Dendritic cell treated with granulocyte-macrophage colony-stimulating factor and Interleukin-4, amounts not matched to agents 40 ng/mL and 50 ng/mL, for 4 days (primary cell): ENCODE results near the gene WASF2.
"Not testable (repeated sequence)": the region's sequence is repeated elsewhere in the genome, so short reads cannot be mapped to it uniquely, and the experiment has no call there.

Experiments
- H3K27ac Mint-ChIP-seq: one replicate; pipeline ENCODE4 v1.8.0; 2022; ENCODE audit warnings: mild to moderate bottlenecking, mixed read lengths
- H3K27me3 Mint-ChIP-seq: one replicate; pipeline ENCODE4 v1.8.0; 2022; ENCODE audit warnings: mild to moderate bottlenecking, mixed read lengths
- H3K36me3 Mint-ChIP-seq: one replicate; pipeline ENCODE4 v1.8.0; 2022; ENCODE audit warnings: low read depth, mixed read lengths
- H3K4me1 Mint-ChIP-seq: one replicate; pipeline ENCODE4 v1.8.0; 2022; ENCODE audit warnings: low read depth, mixed read lengths
- H3K4me3 Mint-ChIP-seq: one replicate; pipeline ENCODE4 v1.8.0; 2022; ENCODE audit warnings: mild to moderate bottlenecking, moderate library complexity, mixed read lengths
- H3K9me3 Mint-ChIP-seq: one replicate; pipeline ENCODE4 v1.8.0; 2022; ENCODE audit warnings: mixed read lengths
- intact Hi-C: fragments of 100-400 bp; cut with micrococcal nuclease; formaldehyde crosslinking; loops from one replicate; pipeline ENCODE4 v1.15.0; 2022

WASF2 gene

DNA sequence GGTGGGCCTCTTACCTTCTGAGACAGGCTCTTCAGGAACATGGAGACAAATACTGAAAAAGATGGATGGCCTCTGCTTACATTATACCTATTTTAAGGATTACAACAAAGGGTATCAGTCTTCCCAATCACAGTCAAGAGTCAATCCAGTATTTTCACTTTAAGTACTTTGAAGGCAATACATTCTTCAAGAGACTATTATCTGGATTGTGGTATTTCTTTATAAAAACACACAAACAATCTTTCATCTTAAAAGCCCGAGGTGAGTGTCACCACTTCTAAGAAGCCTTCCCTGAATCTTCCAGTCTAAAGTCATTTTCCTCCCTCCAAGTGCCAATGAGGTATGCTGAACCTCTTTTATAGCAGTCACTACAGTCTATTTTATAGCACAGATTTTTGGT lies 45.3 kb downstream of the WASF2 start:
- no peak overlapping the region for H3K4me3 Mint-ChIP-seq
- intact Hi-C loops = no loop called here

DNA sequence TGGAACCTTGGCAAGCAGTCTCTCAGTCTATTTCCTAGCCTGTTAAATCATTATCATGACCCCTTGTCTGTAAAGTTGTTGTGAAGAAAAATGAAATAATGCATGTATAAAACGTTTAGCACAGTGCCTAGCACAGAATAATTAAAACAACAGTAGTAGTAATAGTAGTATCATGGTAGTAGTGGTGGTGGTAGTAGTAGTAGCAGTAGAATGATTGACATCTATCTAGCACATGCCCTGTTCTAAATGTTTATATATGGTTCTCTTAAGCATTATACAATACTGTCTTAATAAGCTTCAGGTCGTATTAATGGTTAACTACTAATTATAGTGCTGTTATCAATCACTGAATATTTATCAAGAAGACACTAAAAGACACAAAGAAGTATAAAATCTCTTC lies 50.8 kb downstream of the WASF2 start:
- no peak overlapping the region for H3K4me3 Mint-ChIP-seq
- H3K36me3 Mint-ChIP-seq = peaks cover 36% of the 10 kb centered on the region
- peak overlapping the region; percentile 96 for H3K27ac Mint-ChIP-seq
- no peaks in the 10 kb centered on the region for H3K9me3 Mint-ChIP-seq
- intact Hi-C loops = loop anchor here (5.0 kb wide), 1 partner anchor 48 kb away; no protein-coding TSS in a partner anchor
- peaks cover 50% of the 10 kb centered on the region for H3K4me1 Mint-ChIP-seq
- H3K27me3 Mint-ChIP-seq = no peaks in the 10 kb centered on the region

More for the DNA sequence above, 45.3 kb downstream of the WASF2 start:
- no peaks in the 10 kb centered on the region for H3K27me3 Mint-ChIP-seq
- H3K36me3 Mint-ChIP-seq = peaks cover 50% of the 10 kb centered on the region
- peaks cover 26% of the 10 kb centered on the region for H3K4me1 Mint-ChIP-seq
- H3K27ac Mint-ChIP-seq = peak overlapping the region; percentile 30
- H3K9me3 Mint-ChIP-seq = no peaks in the 10 kb centered on the region

DNA sequence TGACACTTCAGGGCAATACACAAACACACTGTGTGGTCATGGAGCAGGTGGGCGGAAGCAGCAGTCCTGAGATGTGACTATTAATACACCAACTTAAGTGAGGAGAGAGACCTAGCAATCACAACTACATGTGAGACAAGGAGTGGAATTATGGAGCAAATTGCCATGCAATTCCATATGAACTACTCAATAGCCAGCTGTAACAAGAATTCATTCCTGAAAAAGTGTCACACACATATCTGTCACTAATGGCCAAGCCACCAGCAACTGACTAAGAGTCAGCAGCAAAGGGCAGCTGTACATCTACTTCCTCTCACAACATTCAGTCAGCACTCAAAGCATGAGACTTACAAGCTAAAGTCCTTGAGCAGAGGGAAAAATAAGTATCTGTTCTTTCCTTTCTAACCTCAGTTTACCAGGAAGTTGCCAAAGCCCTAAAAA lies 51.3 kb downstream of the WASF2 start:
- intact Hi-C loops = loop anchor here (5.0 kb wide), 1 partner anchor 49 kb away; no protein-coding TSS in a partner anchor
- Mint-ChIP-seq H3K9me3 (no peaks in the 10 kb centered on the region), H3K4me3 (peak overlapping the region; percentile 32), H3K4me1 (peaks cover 55% of the 10 kb centered on the region), H3K36me3 (peaks cover 31% of the 10 kb centered on the region), H3K27ac (peak overlapping the region; percentile 96), H3K27me3 (no peaks in the 10 kb centered on the region)

DNA sequence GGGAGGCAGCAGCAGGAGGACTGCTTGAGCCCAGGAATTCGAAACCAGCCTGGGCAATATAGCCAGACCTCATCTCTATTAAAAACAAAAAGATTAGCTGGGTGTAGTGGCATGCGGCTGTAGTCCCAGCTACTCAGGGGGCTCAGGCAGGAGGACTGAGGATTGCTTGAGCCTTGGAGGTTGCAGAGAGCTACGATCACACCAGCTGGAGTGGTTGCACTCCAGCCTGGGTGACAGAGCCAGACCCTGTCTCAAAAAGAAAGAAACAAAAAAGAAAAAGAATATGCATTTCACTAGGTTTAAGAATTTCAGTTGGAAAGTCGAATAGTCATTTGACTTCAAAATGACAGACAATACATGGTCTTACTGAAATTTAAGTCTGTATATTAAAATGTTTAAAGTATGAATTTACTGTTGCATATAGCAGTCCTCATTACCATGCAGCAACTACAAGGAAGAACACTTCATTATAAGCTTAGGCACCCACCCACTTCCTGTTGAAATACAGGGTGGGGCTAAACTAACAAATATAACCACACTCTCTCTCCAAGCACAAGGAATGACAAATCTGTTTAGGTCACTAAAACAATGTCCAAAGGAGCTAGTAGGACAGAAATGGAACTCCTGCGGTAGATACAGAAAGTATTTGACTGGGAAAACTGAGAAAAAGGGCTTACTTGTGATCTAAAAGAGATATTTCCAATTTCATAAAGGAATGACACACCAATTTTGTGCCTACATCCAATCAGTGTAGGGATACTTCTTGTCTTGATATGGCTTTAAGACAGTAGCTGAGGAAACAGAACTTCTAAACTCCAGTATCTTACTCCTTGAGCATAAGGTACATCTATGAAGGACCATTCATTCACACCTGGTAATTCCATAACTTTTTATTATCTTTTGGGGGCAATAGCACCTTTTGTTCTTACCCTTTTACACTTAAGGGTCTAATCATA lies 53.5 kb downstream of the WASF2 start:
- H3K4me1 Mint-ChIP-seq = peaks cover 62% of the 10 kb centered on the region
- peak overlapping the region; percentile 67 for H3K4me3 Mint-ChIP-seq
- H3K36me3 Mint-ChIP-seq = peaks cover 24% of the 10 kb centered on the region
- intact Hi-C loops = loop anchor here (5.0 kb wide), 1 partner anchor 51 kb away; no protein-coding TSS in a partner anchor
- H3K9me3 Mint-ChIP-seq = no peaks in the 10 kb centered on the region
- H3K27me3 Mint-ChIP-seq = no peaks in the 10 kb centered on the region
- peak overlapping the region; percentile 96 for H3K27ac Mint-ChIP-seq

DNA sequence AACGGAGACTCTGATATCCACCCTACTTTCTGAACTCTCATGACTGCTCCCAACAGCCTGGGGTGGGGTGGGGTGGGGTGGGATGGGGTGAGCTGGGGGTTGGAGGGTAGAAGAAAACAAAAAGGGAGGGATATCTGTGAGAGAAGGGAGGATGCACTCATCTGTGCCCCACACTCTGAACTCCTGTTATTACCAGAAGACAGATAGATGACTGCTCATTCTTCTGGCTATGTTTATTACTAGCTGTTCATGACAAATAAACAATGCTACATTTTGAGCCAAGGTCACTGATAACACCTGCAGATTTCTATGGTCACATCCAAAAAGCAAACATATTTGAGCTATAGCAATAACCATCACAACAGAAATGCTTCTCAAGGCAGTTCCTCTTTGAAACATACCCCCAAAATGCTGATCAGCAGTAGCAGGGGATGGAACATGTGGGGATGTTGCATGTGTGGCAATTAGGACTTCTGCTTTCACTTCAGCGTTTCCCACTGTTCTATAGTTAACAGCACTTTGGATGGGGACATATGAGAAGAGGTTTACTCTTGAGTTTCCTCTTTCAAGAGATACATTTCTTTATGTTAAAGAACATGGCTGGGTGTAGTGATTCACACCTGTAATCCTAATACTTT lies 54.3 kb downstream of the WASF2 start:
- peak overlapping the region; percentile 67 for H3K4me3 Mint-ChIP-seq
- intact Hi-C loops = loop anchor here (5.0 kb wide), 1 partner anchor 52 kb away; no protein-coding TSS in a partner anchor

DNA sequence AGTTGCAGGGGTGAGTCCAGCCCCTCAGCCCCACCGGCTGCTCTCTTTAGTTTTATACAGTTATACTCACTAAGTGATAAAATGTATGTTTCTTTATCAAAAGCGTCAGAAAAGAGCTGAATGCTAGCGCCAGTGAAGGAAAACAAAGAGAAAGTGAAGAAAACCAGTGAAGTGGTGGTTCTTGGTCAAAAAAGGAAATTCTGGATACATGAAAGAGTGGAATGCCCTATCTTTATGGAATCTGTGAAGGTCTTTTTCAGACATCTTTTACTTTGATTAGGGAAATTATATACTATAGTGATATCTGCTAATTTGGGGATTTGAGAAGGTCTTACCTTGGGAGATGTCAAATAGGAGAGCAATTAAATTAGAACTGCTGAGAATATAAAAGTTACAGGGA lies 56.3 kb downstream of the WASF2 start:
- Mint-ChIP-seq H3K27ac (peak overlapping the region; percentile 96), H3K27me3 (no peaks in the 10 kb centered on the region), H3K4me1 (peaks cover 66% of the 10 kb centered on the region), H3K36me3 (peaks cover 7% of the 10 kb centered on the region), H3K9me3 (no peaks in the 10 kb centered on the region), H3K4me3 (no peak overlapping the region)
- intact Hi-C loops = loop anchor here (5.0 kb wide), 1 partner anchor 44 kb away; no protein-coding TSS in a partner anchor

More for the DNA sequence above, 54.3 kb downstream of the WASF2 start:
- peaks cover 16% of the 10 kb centered on the region for H3K36me3 Mint-ChIP-seq
- no peaks in the 10 kb centered on the region for H3K27me3 Mint-ChIP-seq
- no peaks in the 10 kb centered on the region for H3K9me3 Mint-ChIP-seq
- peaks cover 70% of the 10 kb centered on the region for H3K4me1 Mint-ChIP-seq
- H3K27ac Mint-ChIP-seq = peak overlapping the region; percentile 96

DNA sequence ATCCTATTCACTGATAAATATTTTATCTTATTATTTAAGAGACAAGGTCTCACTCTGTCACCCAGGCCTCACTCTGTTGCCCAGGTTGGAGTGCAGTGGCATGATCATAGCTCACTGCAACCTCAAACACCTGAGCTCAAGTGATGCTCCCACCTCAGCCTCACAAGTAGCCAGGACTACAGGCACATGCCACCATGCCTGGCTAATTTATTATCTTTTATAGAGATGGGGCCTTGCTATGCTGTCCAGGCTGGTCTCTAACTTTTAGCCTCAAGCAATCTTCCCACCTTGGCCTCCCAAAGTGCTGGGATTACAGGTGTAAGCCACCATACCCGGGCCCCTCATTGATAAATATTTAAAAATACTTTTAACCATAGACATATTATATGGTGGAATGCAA lies 57.2 kb downstream of the WASF2 start:
- intact Hi-C loops = loop anchor here (5.0 kb wide), 1 partner anchor 45 kb away; no protein-coding TSS in a partner anchor
- Mint-ChIP-seq H3K4me1 (peaks cover 66% of the 10 kb centered on the region), H3K36me3 (peaks cover 17% of the 10 kb centered on the region)
- H3K27ac Mint-ChIP-seq, H3K4me3 Mint-ChIP-seq, H3K9me3 Mint-ChIP-seq, H3K27me3 Mint-ChIP-seq: not testable (repeated sequence)

DNA sequence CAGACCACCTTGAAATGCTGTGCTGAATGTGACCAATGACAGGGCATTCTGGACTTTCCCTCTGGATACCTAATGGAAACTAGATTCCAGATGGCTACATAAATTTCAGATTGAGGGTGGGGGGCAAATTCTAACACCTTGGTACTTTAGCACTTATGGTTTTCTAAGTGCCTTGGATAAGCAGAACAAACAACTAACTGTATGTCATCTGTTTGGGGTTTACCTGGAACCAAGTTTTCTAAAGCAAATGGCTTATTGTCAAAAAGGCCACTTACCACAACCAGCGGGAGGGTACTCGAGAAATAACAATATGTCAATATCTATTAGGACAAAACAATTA lies 58.4 kb downstream of the WASF2 start:
- Mint-ChIP-seq H3K4me3 (no peak overlapping the region), H3K36me3 (peaks cover 27% of the 10 kb centered on the region), H3K27ac (peak overlapping the region; percentile 84), H3K9me3 (no peaks in the 10 kb centered on the region), H3K27me3 (no peaks in the 10 kb centered on the region), H3K4me1 (peaks cover 74% of the 10 kb centered on the region)
- intact Hi-C loops = loop anchor here (5.0 kb wide), 1 partner anchor 46 kb away; no protein-coding TSS in a partner anchor

DNA sequence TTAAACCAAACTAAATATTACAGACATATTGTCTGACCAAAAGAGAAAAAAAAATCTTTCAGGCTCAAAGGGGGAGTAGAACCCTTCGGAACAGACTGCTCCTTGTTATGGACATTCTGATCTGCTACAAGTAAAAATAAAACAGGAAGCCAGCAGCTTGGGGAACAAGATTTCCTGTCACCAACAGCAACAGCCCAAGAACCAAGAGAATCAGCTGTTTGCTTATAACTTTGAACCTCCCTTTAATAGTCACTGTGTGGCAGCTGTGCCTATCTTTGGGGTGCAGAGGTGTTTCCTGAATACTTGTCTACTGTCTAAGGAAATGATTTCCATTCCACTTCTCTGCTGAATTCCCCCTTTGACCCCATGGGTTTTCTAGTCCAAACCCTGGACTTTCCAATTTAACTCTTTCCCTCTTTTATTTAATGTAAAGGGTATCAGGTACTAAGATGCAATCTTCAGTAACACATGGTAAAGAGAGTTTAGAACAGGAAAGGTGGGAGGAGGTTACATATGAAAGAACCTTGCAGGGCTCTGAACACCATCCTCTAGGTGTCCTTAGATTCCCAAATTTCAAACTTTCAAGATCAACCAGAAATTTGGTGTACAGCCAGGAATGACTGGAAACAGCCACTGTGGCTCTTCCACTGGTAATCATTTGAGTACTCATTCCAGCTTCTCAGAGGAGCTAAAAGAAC lies 58.9 kb downstream of the WASF2 start:
- Mint-ChIP-seq H3K36me3 (peaks cover 32% of the 10 kb centered on the region), H3K9me3 (no peaks in the 10 kb centered on the region), H3K27me3 (no peaks in the 10 kb centered on the region), H3K4me1 (peaks cover 75% of the 10 kb centered on the region), H3K27ac (peak overlapping the region; percentile 84), H3K4me3 (no peak overlapping the region)
- intact Hi-C loops = loop anchor here (5.0 kb wide), 1 partner anchor 46 kb away; no protein-coding TSS in a partner anchor

DNA sequence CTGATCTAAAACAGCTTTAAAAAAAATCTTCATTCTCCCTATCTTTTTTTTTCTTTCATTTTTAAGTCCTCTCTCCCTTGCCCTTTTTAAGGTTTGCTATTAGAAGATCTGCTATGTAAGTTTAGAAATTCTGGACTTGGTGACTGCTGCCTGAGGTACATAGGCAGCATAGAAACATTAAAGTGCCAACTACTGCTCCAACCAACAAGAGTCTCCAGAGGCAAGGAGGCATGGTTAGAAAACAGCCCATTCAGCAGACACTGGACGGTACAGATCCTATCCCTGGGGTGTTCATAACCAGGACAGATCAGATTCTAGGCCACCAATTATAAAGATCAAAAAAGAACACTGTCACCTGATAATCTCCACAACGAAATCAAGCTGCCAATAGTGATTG lies 60.9 kb downstream of the WASF2 start:
- Mint-ChIP-seq H3K9me3 (no peaks in the 10 kb centered on the region), H3K27ac (peak overlapping the region; percentile 84), H3K4me3 (peak overlapping the region; percentile 64), H3K27me3 (no peaks in the 10 kb centered on the region), H3K4me1 (peaks cover 77% of the 10 kb centered on the region), H3K36me3 (peaks cover 52% of the 10 kb centered on the region)
- intact Hi-C loops = loop anchor here (5.0 kb wide), 1 partner anchor 33 kb away; no protein-coding TSS in a partner anchor

DNA sequence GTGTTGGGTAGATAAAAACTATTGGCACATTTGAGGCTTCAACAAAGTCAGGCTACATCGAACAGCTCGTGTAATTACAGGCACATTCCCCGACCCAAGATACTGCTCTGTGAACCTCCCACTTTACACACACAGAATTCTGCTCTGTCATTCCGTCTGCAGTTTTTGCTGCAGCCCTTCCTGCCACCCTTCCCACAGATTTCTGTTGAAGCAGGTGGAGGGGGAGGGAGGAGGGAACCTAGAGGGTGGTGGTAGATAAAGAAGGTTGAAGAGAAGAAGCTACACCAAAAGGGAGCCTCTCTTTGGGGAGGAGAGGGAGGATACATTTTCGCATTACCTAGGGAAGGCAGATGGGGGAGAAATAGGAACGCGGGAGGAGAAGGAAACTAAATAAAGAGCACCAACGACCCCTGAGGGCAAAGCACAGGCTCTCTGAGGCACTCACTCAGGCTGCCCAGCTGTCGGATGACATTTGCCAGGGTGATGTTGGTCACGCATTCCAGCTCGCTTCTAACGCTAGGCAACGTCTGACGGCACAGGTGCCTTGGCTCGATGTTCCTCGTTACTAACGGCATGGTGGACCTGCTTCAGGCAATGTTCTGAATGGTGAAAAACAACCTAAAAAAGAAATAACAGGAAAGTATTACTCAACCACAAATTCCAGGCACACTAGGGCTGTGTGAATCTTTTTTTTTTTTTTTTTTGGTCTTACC lies 61.5 kb downstream of the WASF2 start:
- H3K9me3 Mint-ChIP-seq = no peaks in the 10 kb centered on the region
- peaks cover 58% of the 10 kb centered on the region for H3K36me3 Mint-ChIP-seq
- peak overlapping the region; percentile 64 for H3K4me3 Mint-ChIP-seq
- intact Hi-C loops = loop anchor here (5.0 kb wide), 1 partner anchor 34 kb away; no protein-coding TSS in a partner anchor
- no peaks in the 10 kb centered on the region for H3K27me3 Mint-ChIP-seq
- H3K4me1 Mint-ChIP-seq = peaks cover 74% of the 10 kb centered on the region
- peak overlapping the region; percentile 84 for H3K27ac Mint-ChIP-seq

DNA sequence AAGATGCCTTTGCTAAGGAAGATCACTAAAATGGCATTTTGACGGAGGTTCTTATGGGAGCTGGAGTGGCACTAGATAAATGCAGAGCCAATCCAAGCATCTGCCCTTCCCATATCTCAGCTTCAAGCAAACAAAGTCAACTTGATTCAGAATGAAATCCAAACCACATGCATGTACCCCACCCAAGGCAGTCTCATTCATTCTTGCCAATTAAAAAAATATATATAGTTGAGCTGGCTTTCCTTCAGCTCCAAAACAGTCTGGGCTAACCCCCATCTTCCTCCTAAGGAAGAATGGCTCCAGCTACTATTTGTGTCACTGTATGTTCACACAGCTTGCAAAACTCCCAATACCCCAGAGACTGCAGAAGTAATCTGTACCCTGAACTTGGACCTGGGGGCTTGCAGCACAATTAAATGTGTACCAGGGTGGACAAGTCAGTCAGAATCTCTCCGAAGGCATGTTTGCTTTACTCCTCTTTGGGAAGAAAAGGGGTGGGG lies 62.1 kb downstream of the WASF2 start:
- H3K27ac Mint-ChIP-seq = peak overlapping the region; percentile 84
- no peaks in the 10 kb centered on the region for H3K9me3 Mint-ChIP-seq
- intact Hi-C loops = loop anchor here (5.0 kb wide), 1 partner anchor 34 kb away; no protein-coding TSS in a partner anchor
- H3K27me3 Mint-ChIP-seq = no peaks in the 10 kb centered on the region
- H3K4me3 Mint-ChIP-seq = peak overlapping the region; percentile 64
- H3K4me1 Mint-ChIP-seq = peaks cover 71% of the 10 kb centered on the region
- H3K36me3 Mint-ChIP-seq = peaks cover 58% of the 10 kb centered on the region

DNA sequence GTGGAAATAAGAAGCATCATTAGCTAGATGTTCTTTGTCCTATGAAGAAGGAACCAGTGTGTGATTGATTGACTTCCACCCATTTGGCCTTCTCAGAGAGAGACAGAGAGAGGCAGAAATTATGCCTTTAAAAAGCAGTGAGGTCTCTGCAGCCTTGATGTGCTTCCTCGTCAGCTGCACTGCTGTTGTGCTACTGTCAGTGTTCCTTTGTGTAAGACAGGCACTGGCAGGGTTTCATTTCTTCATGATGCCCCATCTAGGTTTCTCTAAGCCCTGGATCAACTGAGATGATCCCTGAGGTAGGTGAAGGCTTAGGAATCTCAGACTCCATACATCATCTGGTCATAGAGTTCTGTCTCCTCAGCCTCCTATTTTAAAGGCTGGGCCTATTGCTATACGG lies 62.6 kb downstream of the WASF2 start:
- intact Hi-C loops = loop anchor here (5.0 kb wide), 1 partner anchor 35 kb away; no protein-coding TSS in a partner anchor
- Mint-ChIP-seq H3K27ac (peak overlapping the region; percentile 84), H3K4me3 (peak overlapping the region; percentile 2), H3K36me3 (peaks cover 63% of the 10 kb centered on the region), H3K27me3 (no peaks in the 10 kb centered on the region), H3K9me3 (no peaks in the 10 kb centered on the region), H3K4me1 (peaks cover 75% of the 10 kb centered on the region)
